ENCODE results near the gene DENND2A.
"Not testable (repeated sequence)": the region's sequence is repeated elsewhere in the genome, so short reads cannot be mapped to it uniquely, and the experiment has no call there.

DENND2A gene

GRCh38 chr7:140625908-140626868, 14.4 kb downstream of the DENND2A start:
- no peak for TF ChIP-seq CTCF (IDR thresholded peaks at IDR 0.05; ENCODE audit: insufficient read depth, low read depth, low read length, missing control alignments)
- H3K4me3 ChIP-seq (ENCODE audit: low read length) = no peak overlapping the region
- peak; percentile 89 for DNase-seq (ENCODE audit: low read depth)

GRCh38 chr7:140625192-140625558, 15.4 kb downstream of the DENND2A start:
- DNase-seq (ENCODE audit: low read depth); H3K4me3 ChIP-seq (ENCODE audit: low read length): not testable (repeated sequence)

GRCh38 chr7:140624392-140625191, 16.0 kb downstream of the DENND2A start:
- no peak for TF ChIP-seq CTCF (IDR thresholded peaks at IDR 0.05; ENCODE audit: insufficient read depth, low read depth, low read length, missing control alignments)
- no peak overlapping the region for H3K4me3 ChIP-seq (ENCODE audit: low read length)
- DNase-seq (ENCODE audit: low read depth) = peak; percentile 36

GRCh38 chr7:140623980-140624379, 16.6 kb downstream of the DENND2A start:
- no peak overlapping the region for H3K4me3 ChIP-seq (ENCODE audit: low read length)
- no peak for DNase-seq (ENCODE audit: low read depth)
- no peak for TF ChIP-seq CTCF (IDR thresholded peaks at IDR 0.05; ENCODE audit: insufficient read depth, low read depth, low read length, missing control alignments)

GRCh38 chr7:140621401-140622021, 19.1 kb downstream of the DENND2A start:
- TF ChIP-seq CTCF (IDR thresholded peaks at IDR 0.05; ENCODE audit: insufficient read depth, low read depth, low read length, missing control alignments) = no peak

GRCh38 chr7:140619915-140620510, 20.6 kb downstream of the DENND2A start:
- H3K4me3 ChIP-seq (ENCODE audit: low read length); DNase-seq (ENCODE audit: low read depth): not testable (repeated sequence)

More at GRCh38 chr7:140621401-140622021, 19.1 kb downstream of the DENND2A start:
- no peak overlapping the region for H3K4me3 ChIP-seq (ENCODE audit: low read length)
- DNase-seq (ENCODE audit: low read depth) = peak; percentile 70

GRCh38 chr7:140619176-140619575, 21.4 kb downstream of the DENND2A start:
- no peak overlapping the region for H3K4me3 ChIP-seq (ENCODE audit: low read length)
- TF ChIP-seq CTCF (IDR thresholded peaks at IDR 0.05; ENCODE audit: insufficient read depth, low read depth, low read length, missing control alignments) = no peak
- no peak for DNase-seq (ENCODE audit: low read depth)
